DND-41 (cell line): ENCODE results near the gene GRIA1.

Experiments
- ATAC-seq: fragments of 200-7000 bp; cut with Tn5 transposase; 3 replicates; pipeline ENCODE4 v1.9.1; 2021; ENCODE audit warnings: low read depth; ENCODE audit not compliant: insufficient read depth
- DNase-seq: peaks from one replicate; pipeline ENCODE4 v3.0.0-alpha.2; 2020
- H2AFZ ChIP-seq: 2 replicates; pipeline ENCODE4 v1.6.0; 2012; ENCODE audit warnings: low read depth, low read length
- H3K27ac ChIP-seq: 2 replicates; pipeline ENCODE4 v1.5.1; 2012; ENCODE audit warnings: low read length, inconsistent platforms
- H3K27me3 ChIP-seq: fragments of 200-600 bp; sonication (generic); 2 replicates; pipeline ENCODE4 v1.6.0; 2012; ENCODE audit warnings: low read length, mild to moderate bottlenecking, inconsistent platforms; ENCODE audit not compliant: insufficient read depth, poor library complexity
- H3K36me3 ChIP-seq: 2 replicates; pipeline ENCODE4 v1.5.1; 2012; ENCODE audit warnings: low read length, inconsistent platforms; ENCODE audit not compliant: insufficient read depth
- H3K4me1 ChIP-seq: 2 replicates; pipeline ENCODE4 v1.5.1; 2012; ENCODE audit warnings: mild to moderate bottlenecking, low read length; ENCODE audit not compliant: insufficient read depth
- H3K4me2 ChIP-seq: 2 replicates; pipeline ENCODE4 v1.6.0; 2012; ENCODE audit warnings: mild to moderate bottlenecking, moderate library complexity, low read length, inconsistent platforms; ENCODE audit not compliant: insufficient read depth
- H3K4me3 ChIP-seq, 2 experiments: fragments of 200-600 bp in 1 of 2; shearing (Covaris generic) in 1 of 2; 2 replicates each; pipeline ENCODE4 v1.5.1; 2012 to 2016; ENCODE audit warnings: inconsistent platforms in 2 of 2, low read length in 2 of 2, mild to moderate bottlenecking in 2 of 2, low read depth in 1 of 2, moderate library complexity in 1 of 2
- H3K79me2 ChIP-seq: 2 replicates; pipeline ENCODE4 v1.6.0; 2012; ENCODE audit warnings: low read length, inconsistent platforms; ENCODE audit not compliant: insufficient read depth
- H3K9ac ChIP-seq: 2 replicates; pipeline ENCODE4 v1.6.0; 2012; ENCODE audit warnings: low read depth, mild to moderate bottlenecking, inconsistent platforms, low read length, moderate library complexity
- H3K9me3 ChIP-seq: 2 replicates; pipeline ENCODE4 v1.5.1; 2012; ENCODE audit warnings: low read length, moderate library complexity, mild to moderate bottlenecking, inconsistent platforms; ENCODE audit not compliant: insufficient read depth, severe bottlenecking
- H4K20me1 ChIP-seq: 2 replicates; pipeline ENCODE4 v1.6.0; 2012; ENCODE audit warnings: low read length; ENCODE audit not compliant: insufficient read depth
- EZH2 ChIP-seq: IDR thresholded peaks from 3 replicates; pipeline ENCODE4 v1.6.1; 2012; ENCODE audit warnings: borderline replicate concordance, low read depth, mild to moderate bottlenecking, moderate library complexity, low read length, inconsistent platforms; ENCODE audit not compliant: severe bottlenecking
- TF ChIP-seq, protein P1 (sequence below): IDR thresholded peaks from 2 replicates; pipeline ENCODE4 v1.5.1; 2012; ENCODE audit warnings: borderline replicate concordance, low read length, moderate library complexity, mild to moderate bottlenecking; ENCODE audit not compliant: poor library complexity, severe bottlenecking; ENCODE audit errors: extremely low read depth

GRIA1 gene

DNA sequence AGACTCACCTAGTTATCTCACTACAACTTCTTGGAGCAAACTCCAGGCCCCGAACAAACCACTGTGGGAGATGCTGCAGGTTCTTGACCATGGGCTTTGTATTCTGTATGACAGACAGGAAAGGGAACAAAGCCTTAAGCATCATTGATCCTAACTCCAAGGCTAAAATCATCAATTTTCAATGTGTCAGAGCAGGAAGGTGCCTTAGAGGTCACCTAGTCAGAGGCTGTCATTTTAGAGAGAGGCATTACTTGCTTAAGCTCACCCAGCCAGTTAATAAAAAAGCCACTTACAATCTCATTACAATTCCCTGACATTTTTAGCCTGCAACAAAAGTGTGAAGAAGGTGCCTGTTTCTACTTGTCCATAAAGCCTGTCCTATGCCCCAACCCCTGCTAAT, 275.5 kb downstream of the GRIA1 start:
- no peak for DNase-seq
- Histone ChIP-seq H3K36me3 (no peaks in the 10 kb centered on the region), H3K4me2 (no peak overlapping the region), H3K79me2 (no peaks in the 10 kb centered on the region), H3K9ac (no peak overlapping the region), H3K4me3 (no peak overlapping the region), H3K4me1 (no peaks in the 10 kb centered on the region), H4K20me1 (no peaks in the 10 kb centered on the region), H3K9me3 (no peaks in the 10 kb centered on the region), H2AFZ (no peak overlapping the region), H3K27me3 (no peaks in the 10 kb centered on the region), H3K27ac (no peak overlapping the region)
- TF ChIP-seq, protein P1, sequence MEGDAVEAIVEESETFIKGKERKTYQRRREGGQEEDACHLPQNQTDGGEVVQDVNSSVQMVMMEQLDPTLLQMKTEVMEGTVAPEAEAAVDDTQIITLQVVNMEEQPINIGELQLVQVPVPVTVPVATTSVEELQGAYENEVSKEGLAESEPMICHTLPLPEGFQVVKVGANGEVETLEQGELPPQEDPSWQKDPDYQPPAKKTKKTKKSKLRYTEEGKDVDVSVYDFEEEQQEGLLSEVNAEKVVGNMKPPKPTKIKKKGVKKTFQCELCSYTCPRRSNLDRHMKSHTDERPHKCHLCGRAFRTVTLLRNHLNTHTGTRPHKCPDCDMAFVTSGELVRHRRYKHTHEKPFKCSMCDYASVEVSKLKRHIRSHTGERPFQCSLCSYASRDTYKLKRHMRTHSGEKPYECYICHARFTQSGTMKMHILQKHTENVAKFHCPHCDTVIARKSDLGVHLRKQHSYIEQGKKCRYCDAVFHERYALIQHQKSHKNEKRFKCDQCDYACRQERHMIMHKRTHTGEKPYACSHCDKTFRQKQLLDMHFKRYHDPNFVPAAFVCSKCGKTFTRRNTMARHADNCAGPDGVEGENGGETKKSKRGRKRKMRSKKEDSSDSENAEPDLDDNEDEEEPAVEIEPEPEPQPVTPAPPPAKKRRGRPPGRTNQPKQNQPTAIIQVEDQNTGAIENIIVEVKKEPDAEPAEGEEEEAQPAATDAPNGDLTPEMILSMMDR = no peak
- ATAC-seq = no peak

DNA sequence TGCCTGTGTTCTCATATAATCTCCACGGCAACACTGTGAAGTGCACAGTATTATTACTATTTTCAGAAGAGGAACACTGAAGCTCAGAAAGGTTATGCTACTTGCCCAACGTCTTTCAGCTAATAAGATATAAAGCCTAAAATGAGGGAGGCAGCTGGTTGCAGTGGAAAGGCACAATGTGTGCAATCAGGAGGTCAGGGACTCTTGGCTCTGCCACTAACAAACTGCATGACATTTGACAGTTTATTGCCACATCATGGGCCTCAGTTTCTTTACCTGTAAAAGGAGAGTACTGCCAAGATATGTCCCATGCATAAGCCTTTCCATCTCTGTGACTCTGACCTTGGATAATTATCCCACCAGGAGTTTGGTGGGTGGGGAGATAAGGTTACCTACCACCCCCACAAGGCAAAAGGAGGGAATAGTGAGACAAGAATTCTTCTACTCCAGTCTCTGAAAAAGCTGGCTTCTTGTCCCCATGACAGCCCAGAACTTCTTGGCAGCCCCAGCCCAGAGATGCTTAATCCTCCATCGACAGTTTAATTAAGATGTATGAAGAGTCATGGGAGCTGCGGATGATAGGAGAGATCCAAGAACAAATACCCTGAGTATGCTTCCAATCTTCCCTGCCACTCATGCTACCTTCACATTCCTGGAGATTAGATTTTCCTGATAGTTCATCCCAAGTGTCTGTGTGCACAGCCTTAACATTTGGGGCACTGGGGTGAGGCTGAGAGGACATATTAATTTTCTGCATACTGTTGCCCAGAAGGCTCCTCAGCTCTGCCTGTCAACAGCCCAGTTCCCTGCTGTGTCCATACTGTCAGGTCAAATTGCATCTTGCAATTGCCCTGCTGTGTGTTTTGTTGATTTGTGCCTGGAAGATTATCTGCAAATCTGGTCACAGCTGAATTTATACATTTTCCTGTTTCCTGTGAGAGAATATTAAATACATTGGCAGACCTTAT, 277.0 kb downstream of the GRIA1 start:
- Histone ChIP-seq H3K4me1 (no peaks in the 10 kb centered on the region), H3K4me2 (no peak overlapping the region), H3K9me3 (no peaks in the 10 kb centered on the region), H3K27me3 (no peaks in the 10 kb centered on the region), H3K9ac (no peak overlapping the region), H3K36me3 (no peaks in the 10 kb centered on the region), H4K20me1 (no peaks in the 10 kb centered on the region), H3K27ac (no peak overlapping the region), H2AFZ (no peak overlapping the region), H3K79me2 (no peaks in the 10 kb centered on the region), H3K4me3 (no peak overlapping the region)
- no peak for ATAC-seq
- no peak for TF ChIP-seq EZH2
- TF ChIP-seq, protein P1 = no peak
- no peak for DNase-seq

DNA sequence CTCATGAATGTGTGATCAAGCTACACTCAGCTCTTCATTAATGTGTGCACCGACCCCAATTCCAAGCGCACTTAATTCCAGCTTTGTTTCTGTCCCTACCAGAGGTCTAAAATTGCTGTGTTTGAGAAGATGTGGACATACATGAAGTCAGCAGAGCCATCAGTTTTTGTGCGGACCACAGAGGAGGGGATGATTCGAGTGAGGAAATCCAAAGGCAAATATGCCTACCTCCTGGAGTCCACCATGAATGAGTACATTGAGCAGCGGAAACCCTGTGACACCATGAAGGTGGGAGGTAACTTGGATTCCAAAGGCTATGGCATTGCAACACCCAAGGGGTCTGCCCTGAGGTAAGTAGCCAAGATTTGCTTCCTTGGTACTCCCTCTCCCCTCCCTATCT, 279.6 kb downstream of the GRIA1 start:
- no peak overlapping the region for H3K4me2 ChIP-seq
- no peak overlapping the region for H2AFZ ChIP-seq
- no peaks in the 10 kb centered on the region for H3K9me3 ChIP-seq
- H3K27me3 ChIP-seq = no peaks in the 10 kb centered on the region
- no peak for ATAC-seq
- no peaks in the 10 kb centered on the region for H3K79me2 ChIP-seq
- DNase-seq = no peak
- H3K4me1 ChIP-seq = no peaks in the 10 kb centered on the region
- TF ChIP-seq, protein P1 = no peak
- no peak for TF ChIP-seq EZH2
- H3K36me3 ChIP-seq = no peaks in the 10 kb centered on the region
- no peak overlapping the region for H3K9ac ChIP-seq
- H3K4me3 ChIP-seq = no peak overlapping the region
- no peak overlapping the region for H3K27ac ChIP-seq
- H4K20me1 ChIP-seq = no peaks in the 10 kb centered on the region
